Stimulated activated CD8-positive, alpha-beta memory T cell treated with anti-CD3 and anti-CD28 coated beads, Interleukin-15, amount 100 ng/mL, for 1 hour (primary cell): ENCODE results near the gene HES5.

Experiments used
- DNase-seq: peaks from one replicate; pipeline ENCODE4 v3.0.0-alpha.2; 2020; ENCODE audit warnings: low read depth

The HES5 gene

DNA sequence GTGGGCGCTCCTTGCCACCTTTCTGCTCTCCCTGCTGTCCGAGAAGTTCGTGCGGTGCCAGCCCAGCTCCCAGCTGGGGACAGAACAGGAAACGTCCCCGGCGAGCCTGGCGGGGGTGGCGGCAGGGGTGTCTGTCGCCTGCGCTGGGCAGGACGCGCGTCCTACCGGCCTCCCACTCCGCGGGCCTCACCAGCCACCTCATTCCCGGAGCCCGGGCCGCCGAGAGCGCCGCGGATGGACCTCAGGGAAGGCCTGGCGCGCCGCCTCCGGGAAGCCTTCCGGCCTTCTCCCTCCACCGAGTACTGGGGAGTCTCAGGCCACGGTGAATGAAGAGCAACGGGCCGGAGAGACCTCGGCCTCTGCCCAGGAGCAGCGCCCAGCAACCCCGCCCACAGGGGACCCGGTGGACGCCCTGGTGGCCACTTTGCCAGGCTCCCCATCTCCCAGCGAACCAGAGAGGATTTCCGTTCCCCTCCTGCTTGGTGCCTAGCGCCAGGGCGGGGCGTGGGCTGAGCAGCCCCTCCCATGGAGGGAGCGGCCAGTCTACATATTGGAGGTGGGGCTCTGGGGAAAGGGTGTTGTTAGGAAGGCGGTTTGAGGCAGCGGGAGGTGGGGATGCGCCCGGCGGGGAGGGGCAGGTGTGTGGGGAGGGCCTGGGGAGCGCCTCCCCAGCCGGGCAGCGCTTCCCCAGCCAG lies 16.6 kb upstream of the HES5 start:
- peak; percentile 61 for DNase-seq

DNA sequence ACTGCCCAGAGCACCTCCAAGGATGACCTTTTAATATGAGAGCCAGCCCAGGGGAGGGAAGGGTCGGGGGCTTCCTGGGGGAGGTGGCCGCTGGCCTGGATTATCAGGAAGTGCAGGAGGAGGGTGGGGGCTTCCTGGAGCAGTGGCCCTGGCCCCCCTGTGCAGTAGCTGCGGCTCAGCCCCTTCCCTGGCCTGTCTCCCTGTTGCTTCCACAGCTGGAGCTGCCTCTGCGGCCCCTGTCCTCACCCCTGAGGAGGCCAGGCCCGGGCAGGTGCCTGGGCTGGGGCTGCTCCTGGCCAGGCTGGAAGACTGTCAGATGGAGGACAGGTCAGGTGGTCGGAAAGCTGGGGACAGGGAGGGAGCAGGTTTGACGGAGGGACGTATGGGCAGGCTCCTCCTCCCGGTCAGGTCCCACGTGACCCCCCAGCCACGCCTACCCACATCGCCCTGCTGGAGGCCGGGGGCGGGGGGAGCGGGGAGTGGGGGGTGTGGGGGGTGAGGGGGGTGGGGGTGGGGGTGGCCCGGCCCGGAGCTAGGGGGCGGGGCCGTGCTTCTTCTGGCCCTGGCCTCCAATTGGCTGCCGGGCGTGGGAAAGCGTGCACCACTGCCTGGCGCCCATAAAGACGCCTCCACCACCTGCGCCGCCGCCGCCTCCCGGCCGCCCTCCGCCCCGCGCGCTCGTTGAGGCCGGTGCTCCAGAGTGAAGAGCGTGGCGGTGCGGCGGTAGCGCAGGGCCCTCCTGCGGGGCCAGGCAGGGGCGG lies 15.9 kb upstream of the HES5 start:
- peak; percentile 82 for DNase-seq

- no peak for DNase-seq
Observed at GRCh38 chr1:2544875-2545640, 15.0 kb upstream of the HES5 start.

GRCh38 chr1:2544093-2544874 lies 14.2 kb upstream of the HES5 start:
- DNase-seq, result no peak

DNA sequence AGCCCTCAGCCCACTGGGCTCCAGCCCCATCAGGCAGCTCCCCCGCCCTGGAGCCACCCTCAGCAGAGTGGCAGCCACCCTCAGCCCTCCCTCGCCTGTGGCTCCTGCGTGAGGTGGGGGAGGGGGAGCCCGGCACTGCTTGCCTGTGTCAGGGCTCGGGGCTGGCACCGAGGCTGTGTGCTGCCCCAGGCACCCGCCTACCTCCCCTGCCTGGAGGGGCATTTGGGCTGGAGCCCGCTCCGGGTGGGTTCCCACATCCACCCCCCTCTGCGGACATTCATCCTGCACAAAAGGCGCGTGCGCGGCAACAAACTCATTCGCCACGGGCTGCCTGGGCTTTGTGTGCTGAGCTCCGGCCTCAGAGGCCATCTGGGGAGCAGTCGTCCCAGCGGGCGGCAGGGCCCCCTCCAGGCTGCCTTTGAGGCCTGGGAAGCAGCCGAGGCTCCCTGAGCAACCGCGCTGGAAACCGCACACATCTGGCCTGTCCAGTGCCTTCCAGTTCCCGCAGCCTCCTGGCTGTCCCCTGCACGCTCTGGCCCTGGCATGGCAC lies 13.6 kb upstream of the HES5 start:
- no peak for DNase-seq

DNA sequence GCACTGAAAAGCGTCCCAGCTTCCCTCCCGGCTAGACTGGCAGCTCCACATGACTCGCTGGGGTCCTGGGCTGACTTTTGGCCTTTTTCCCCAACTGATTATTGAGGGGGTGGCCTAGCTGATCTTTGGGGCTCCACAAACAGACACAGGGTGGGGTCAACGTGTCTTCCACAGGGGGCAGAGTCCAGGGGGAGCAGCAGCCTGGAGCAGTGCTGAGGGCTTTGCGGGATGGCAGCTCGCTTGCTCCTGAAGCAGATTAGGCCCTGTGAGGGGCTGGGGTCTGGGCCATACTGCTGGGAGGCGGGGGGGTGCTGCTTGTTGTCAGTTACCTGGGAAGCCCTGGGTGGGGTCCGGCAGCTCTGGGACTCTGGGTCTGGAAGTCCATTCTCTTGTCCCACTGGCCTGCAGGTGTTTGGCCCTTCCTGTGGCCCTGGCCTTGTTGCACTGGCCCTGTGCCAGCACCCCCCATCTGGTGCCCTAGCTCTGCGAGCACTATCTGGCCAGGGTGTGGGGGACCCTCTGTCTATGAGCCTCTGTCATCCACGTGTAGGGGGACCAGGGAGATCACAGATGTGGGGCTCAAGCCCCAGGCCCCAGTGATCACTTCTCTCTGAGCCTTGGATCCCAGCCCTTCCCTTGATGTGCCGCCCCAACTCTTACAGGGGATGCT lies 12.3 kb upstream of the HES5 start:
- no peak for DNase-seq

GRCh38 chr1:2541619-2542245 lies 11.7 kb upstream of the HES5 start:
- DNase-seq, result no peak

- no peak for DNase-seq
Observed at GRCh38 chr1:2540816-2541492, 10.9 kb upstream of the HES5 start.

- DNase-seq, result no peak
Observed at GRCh38 chr1:2539312-2539907, 9.3 kb upstream of the HES5 start.

GRCh38 chr1:2538872-2539271 lies 8.8 kb upstream of the HES5 start:
- no peak for DNase-seq

GRCh38 chr1:2538376-2538775 lies 8.3 kb upstream of the HES5 start:
- DNase-seq, result no peak

DNA sequence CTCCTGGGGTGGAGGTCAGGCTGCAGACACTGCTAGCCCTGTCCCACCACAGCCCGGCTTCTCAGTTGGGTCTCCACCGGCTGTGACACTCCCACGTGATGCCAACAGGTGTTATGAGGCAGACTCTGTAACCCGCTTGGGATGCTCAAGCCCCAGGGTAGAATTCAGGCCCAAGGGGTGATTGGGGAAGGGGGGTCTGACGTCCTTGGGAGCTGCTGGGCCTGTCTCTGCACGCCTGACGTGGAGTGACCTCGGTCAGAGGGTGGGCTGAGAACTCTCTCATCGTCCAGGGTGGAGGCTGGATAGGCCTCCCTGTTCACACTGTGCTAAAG lies 7.7 kb upstream of the HES5 start:
- DNase-seq, result no peak

DNA sequence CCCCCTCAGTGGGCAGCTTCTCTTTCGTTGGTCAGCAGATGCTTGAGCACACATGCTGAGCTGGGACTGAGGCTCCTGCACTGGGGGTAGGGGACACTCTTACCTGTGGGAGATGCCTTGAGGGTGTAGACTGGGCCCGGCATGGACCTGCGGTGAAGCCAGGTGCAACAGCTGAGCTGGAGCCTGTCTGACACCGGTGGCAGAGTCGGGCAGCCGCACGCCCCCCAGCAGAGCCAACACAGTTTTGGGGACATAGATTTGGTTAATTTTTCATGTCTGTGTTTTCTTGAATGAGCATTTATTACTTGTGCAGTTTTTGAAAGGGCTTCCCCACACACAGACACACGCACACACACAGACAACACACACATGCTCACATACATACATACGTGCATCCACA lies 5.9 kb upstream of the HES5 start:
- no peak for DNase-seq

DNA sequence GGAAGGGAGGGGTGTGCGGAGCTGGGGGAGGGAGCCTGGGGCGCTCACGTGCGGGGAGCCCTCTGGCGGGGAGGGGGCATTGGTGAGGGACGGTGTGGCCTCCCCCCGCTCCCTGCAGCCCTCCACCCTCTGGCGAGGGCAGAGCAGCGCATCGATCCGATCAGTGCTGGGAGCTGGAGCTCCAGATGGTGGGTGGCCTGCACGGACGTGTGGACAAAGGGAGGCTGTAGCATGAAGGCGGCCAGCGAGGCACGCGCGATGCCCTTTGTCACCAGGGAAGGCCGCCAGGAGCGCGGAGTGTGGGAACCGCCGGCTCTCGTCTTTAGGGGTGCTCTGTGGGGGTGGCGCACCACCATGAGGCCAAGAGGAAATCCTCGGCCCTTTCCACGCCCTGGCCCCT lies 5.4 kb upstream of the HES5 start:
- DNase-seq, result no peak

DNA sequence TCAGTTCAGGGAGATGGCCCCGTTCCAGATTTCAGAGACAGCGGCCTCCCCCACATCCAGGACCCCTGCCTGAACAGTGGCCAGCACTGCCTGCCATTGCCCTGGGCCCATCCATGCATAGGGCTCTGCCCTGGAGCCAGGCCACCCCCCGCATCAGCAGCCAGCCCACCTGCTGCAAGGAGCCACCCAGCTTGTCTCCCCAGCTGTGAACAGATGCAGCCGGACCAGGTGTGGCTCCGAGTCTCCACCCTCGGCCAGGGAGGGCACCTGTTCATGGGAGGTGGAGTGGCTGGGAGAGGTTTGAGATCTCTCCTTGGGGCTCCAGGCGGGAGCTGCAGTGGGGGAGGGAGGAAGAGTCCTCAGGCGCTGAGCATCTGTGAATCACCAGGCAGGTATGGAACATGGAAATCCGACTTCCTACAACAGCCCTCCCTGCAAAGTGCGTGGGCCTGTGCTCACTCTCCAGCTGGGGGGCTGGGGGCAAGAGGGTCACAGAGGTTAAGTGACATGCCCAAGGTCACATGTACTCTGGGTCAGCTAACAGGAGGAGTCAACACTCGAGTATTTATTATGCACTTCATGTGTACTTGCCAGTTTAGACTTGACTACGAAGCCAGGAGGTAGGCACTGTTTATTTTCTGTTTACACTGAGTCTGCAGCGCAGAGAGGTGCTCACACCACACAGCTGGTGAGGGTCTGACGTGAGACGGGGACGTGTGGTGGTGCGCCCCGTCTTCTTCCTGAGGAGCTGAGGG lies 4.8 kb upstream of the HES5 start:
- DNase-seq, result no peak

GRCh38 chr1:2534315-2534686 lies 4.2 kb upstream of the HES5 start:
- no peak for DNase-seq

GRCh38 chr1:2533365-2533764 lies 3.3 kb upstream of the HES5 start:
- DNase-seq, result no peak

DNA sequence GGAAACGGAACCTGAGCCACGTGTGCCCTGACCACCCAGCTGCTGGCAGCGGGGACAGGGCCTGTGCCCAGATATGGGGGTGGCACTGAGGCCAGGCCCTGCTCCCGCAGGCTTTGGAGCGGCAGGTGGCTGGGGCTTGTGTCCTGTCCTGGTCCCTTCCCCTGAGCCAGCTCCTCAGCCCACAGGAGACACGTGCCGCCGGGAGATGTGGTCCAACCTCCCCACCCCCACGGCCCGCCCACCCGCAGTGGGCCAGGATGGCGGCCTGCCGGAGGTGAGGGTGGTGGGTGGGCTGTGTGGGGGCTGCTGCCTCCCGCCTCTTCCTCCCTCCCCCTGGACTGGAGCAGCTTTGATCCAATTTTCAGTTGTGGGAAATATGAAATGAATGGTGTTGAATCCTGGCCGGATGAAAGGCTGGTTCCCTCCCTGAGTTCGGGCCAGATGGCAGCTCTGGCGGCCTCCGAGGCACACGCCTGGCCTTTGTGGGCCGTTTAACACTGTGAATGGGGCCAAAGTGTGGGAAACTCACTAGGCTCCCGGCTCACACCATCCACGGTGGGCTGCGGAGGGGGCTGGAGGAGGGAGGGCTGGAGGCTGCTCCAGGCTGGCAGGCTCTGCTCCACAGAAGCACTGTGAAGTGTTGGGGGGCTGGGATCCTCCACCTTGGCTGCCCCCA lies 2.6 kb upstream of the HES5 start:
- no peak for DNase-seq
